T-helper 1 cell treated with Interleukin-12 subunit alpha and Interleukin-12 subunit beta and Interleukin-4 antibody, amounts not matched to agents 30 ng/mL and 1 ng/mL, for 36 hours (primary cell): ENCODE measurements around the gene JUNB. TPM values are rescaled to one million over a fixed set of nuclear protein-coding genes. Genes with fewer than 3 reads are reported as not detected.

ENCODE experiments used
- intact Hi-C: fragments of 100-400 bp; cut with micrococcal nuclease; formaldehyde crosslinking; loops from one replicate; pipeline ENCODE4 v1.15.1; 2024
- total RNA-seq: library from RNA; stranded (reverse); gene quantifications from 2 replicates; pipeline ENCODE4 v1.2.3, GENCODE V29; 2022

JUNB gene
- total RNA-seq: 309 and 316 TPM in 2 replicates

GRCh38 chr19:12791345-12792050, at the start of gene JUNB:
Gene JUNB (plus strand): TSS chr19:12791486. CDS start chr19:12791772, 286 bp downstream.
- intact Hi-C loops: loop anchor here (1.0 to 5.0 kb wide), 6 partner anchors 9 to 364 kb away; partner anchors contain the start of genes CALR, DHPS, IER2 and STX10

- intact Hi-C loops: no loop called here
Measured at GRCh38 chr19:12745166-12745897, 46.0 kb upstream of the JUNB start.

GRCh38 chr19:12748489-12748888, 42.8 kb upstream of the JUNB start:
- intact Hi-C loops: no loop called here

- intact Hi-C loops: no loop called here
Measured at GRCh38 chr19:12749938-12750521, 41.3 kb upstream of the JUNB start.

- intact Hi-C loops: no loop called here
Measured at GRCh38 chr19:12750851-12751250, 40.4 kb upstream of the JUNB start.

- intact Hi-C loops: no loop called here
Measured at GRCh38 chr19:12751635-12752034, 39.7 kb upstream of the JUNB start, which contains the start of gene BEST2. Gene BEST2 (plus strand): TSS chr19:12751791. CDS start chr19:12752593, 802 bp downstream.

- intact Hi-C loops: no loop called here
Measured at GRCh38 chr19:12752056-12752781, 39.1 kb upstream of the JUNB start.

GRCh38 chr19:12754465-12755196, 36.7 kb upstream of the JUNB start:
- intact Hi-C loops: no loop called here

- intact Hi-C loops: no loop called here
Measured at GRCh38 chr19:12756150-12756883, 35.0 kb upstream of the JUNB start.

- intact Hi-C loops: loop anchor here (1.0 kb wide), 3 partner anchors 24 to 193 kb away; no protein-coding TSS in a partner anchor
Measured at GRCh38 chr19:12757544-12758274, 33.6 kb upstream of the JUNB start.

GRCh38 chr19:12759686-12760085, 31.6 kb upstream of the JUNB start:
- intact Hi-C loops: loop anchor here (1.0 to 2.0 kb wide), 5 partner anchors 15 to 88 kb away; partner anchors contain the start of genes GET3, HOOK2 and PRDX2

- intact Hi-C loops: no loop called here
Measured at GRCh38 chr19:12763100-12763499, 28.2 kb upstream of the JUNB start.

- intact Hi-C loops: no loop called here
Measured at GRCh38 chr19:12764698-12765097, 26.6 kb upstream of the JUNB start.

- intact Hi-C loops: loop anchor here (1.0 kb wide), 2 partner anchors 30 to 81 kb away; no protein-coding TSS in a partner anchor
Measured at GRCh38 chr19:12766051-12766521, 25.2 kb upstream of the JUNB start.

- intact Hi-C loops: no loop called here
Measured at GRCh38 chr19:12767150-12767549, 24.1 kb upstream of the JUNB start.

- intact Hi-C loops: no loop called here
Measured at GRCh38 chr19:12767666-12768065, 23.6 kb upstream of the JUNB start.

- intact Hi-C loops: no loop called here
Measured at GRCh38 chr19:12769689-12770088, 21.6 kb upstream of the JUNB start.

- intact Hi-C loops: no loop called here
Measured at GRCh38 chr19:12770922-12771321, 20.4 kb upstream of the JUNB start.

- intact Hi-C loops: no loop called here
Measured at GRCh38 chr19:12772323-12772722, 19.0 kb upstream of the JUNB start.
